Neuronal stem cell (in vitro differentiated cells): ENCODE data around the gene CFAP61.

ENCODE experiments used
- DNase-seq: peaks from one replicate; pipeline ENCODE4 v3.0.0-alpha.2; 2013; ENCODE audit warnings: low spot score
- H2AFZ ChIP-seq: one replicate; pipeline ENCODE4 v1.6.1; 2013; ENCODE audit warnings: mild to moderate bottlenecking, low read length, inconsistent platforms
- H2AK5ac ChIP-seq: 2 replicates; pipeline ENCODE4 v1.6.1; 2013; ENCODE audit warnings: low read depth, mild to moderate bottlenecking, inconsistent platforms, low read length, moderate library complexity, mixed read lengths
- H2BK120ac ChIP-seq: 2 replicates; pipeline ENCODE4 v1.6.1; 2013; ENCODE audit warnings: low read depth, mild to moderate bottlenecking, inconsistent platforms, low read length, moderate library complexity, mixed read lengths
- H2BK12ac ChIP-seq: one replicate; pipeline ENCODE4 v1.6.1; 2013; ENCODE audit warnings: low read length, inconsistent platforms
- H2BK15ac ChIP-seq: 2 replicates; pipeline ENCODE4 v1.6.1; 2013; ENCODE audit warnings: mild to moderate bottlenecking, low read length, inconsistent platforms, mixed read lengths
- H2BK5ac ChIP-seq: one replicate; pipeline ENCODE4 v1.6.1; 2013; ENCODE audit warnings: inconsistent platforms, mild to moderate bottlenecking, low read length, moderate library complexity
- H3K14ac ChIP-seq: one replicate; pipeline ENCODE4 v1.6.1; 2013; ENCODE audit warnings: low read length, inconsistent platforms
- H3K18ac ChIP-seq: 2 replicates; pipeline ENCODE4 v1.6.1; 2013; ENCODE audit warnings: low read length, inconsistent platforms
- H3K23ac ChIP-seq: 2 replicates; pipeline ENCODE4 v1.6.1; 2013; ENCODE audit warnings: low read depth, mild to moderate bottlenecking, mixed read lengths, low read length, inconsistent platforms; ENCODE audit not compliant: poor library complexity
- H3K27ac ChIP-seq: replicated peaks from 3 replicates; pipeline ENCODE4 v1.5.1; 2013; ENCODE audit warnings: low read length, inconsistent platforms
- H3K27me3 ChIP-seq, 3 experiments: 2 replicates each; pipeline ENCODE4 v1.6.1; 2013; ENCODE audit warnings: low read length in 3 of 3, mild to moderate bottlenecking in 2 of 3, inconsistent platforms in 1 of 3, low read depth in 1 of 3, mixed read lengths in 1 of 3, moderate library complexity in 1 of 3; ENCODE audit not compliant: control insufficient read depth in 3 of 3, insufficient read depth in 3 of 3
- H3K36me3 ChIP-seq, 2 donors: replicated peaks in 1 of 2; 2 replicates each; pipeline ENCODE4 v1.6.1; 2013; ENCODE audit warnings: low read length in 2 of 2; ENCODE audit not compliant: control insufficient read depth in 2 of 2, insufficient read depth in 2 of 2
- H3K4ac ChIP-seq: 2 replicates; pipeline ENCODE4 v1.6.1; 2013; ENCODE audit warnings: inconsistent platforms, mild to moderate bottlenecking, low read length, moderate library complexity
- H3K4me1 ChIP-seq, 2 donors: 1 replicate in 1 of 2; 2 replicates in 1 of 2; pipeline ENCODE4 v1.6.1; 2013; ENCODE audit warnings: low read length in 2 of 2, low read depth in 1 of 2; ENCODE audit not compliant: control insufficient read depth in 2 of 2, insufficient read depth in 1 of 2
- H3K4me2 ChIP-seq: one replicate; pipeline ENCODE4 v1.6.1; 2013; ENCODE audit warnings: mild to moderate bottlenecking, low read length, inconsistent platforms; ENCODE audit not compliant: insufficient read depth, poor library complexity, severe bottlenecking
- H3K4me3 ChIP-seq, 2 donors: 2 replicates each; pipeline ENCODE4 v1.5.1; 2013; ENCODE audit warnings: low read length in 2 of 2, mild to moderate bottlenecking in 2 of 2, inconsistent platforms in 1 of 2, moderate library complexity in 1 of 2
- H3K79me1 ChIP-seq: one replicate; pipeline ENCODE4 v1.6.1; 2013; ENCODE audit warnings: low read depth, mild to moderate bottlenecking, inconsistent platforms, low read length, moderate library complexity
- H3K9ac ChIP-seq: one replicate; pipeline ENCODE4 v1.6.1; 2013; ENCODE audit warnings: mild to moderate bottlenecking, low read depth, low read length, inconsistent platforms; ENCODE audit not compliant: poor library complexity
- H3K9me3 ChIP-seq, 2 donors: replicated peaks in 1 of 2; 2 replicates each; pipeline versions ENCODE3 to v1.6.1; 2013; ENCODE audit warnings: low read length in 2 of 2, mild to moderate bottlenecking in 2 of 2, inconsistent platforms in 1 of 2, low read depth in 1 of 2, mixed read lengths in 1 of 2, moderate library complexity in 1 of 2; ENCODE audit not compliant: control insufficient read depth in 2 of 2, insufficient read depth in 1 of 2
- H4K8ac ChIP-seq: one replicate; pipeline ENCODE4 v1.6.1; 2013; ENCODE audit warnings: low read depth, mild to moderate bottlenecking, inconsistent platforms, low read length, moderate library complexity
- H4K91ac ChIP-seq: one replicate; pipeline ENCODE4 v1.6.1; 2013; ENCODE audit warnings: low read length, low read depth, mild to moderate bottlenecking, inconsistent platforms; ENCODE audit not compliant: poor library complexity
- whole genome bisulfite sequencing, 2 donors: extraction: QIAGEN DNeasy Blood & Tissue Kit; methylation state at CpG; one replicate each; pipeline ENCODE4 v1.1.7; 2013; ENCODE audit warnings: missing lambda C conversion rate in 2 of 2, mixed read lengths in 1 of 2; ENCODE audit not compliant: insufficient read length in 2 of 2, insufficient replicate concordance in 1 of 2; ENCODE audit errors: extremely low coverage in 2 of 2; 5-methylcytosine and 5-hydroxymethylcytosine counted together

Gene CFAP61

GRCh38 chr20:20209684-20210083 is 157.4 kb downstream of the CFAP61 start:
- Histone ChIP-seq H3K18ac (no peak overlapping the region), H3K23ac (no peak overlapping the region), H3K4ac (no peak overlapping the region), H3K4me2 (no peak overlapping the region), H3K14ac (no peak overlapping the region), H3K4me1 (peaks cover 22 to 23% of the 10 kb centered on the region in 2 donors), H4K8ac (no peak overlapping the region), H2BK15ac (no peak overlapping the region), H3K27me3 (no peaks in the 10 kb centered on the region), H2AFZ (peak overlapping the region; percentile 43), H2AK5ac (no peak overlapping the region), H3K9me3 (no peaks in the 10 kb centered on the region), H2BK120ac (no peak overlapping the region), H3K27ac (no peak overlapping the region), H3K4me3 (peak overlapping the region in 1 of 2 donors; percentile 19), H4K91ac (no peak overlapping the region), H3K9ac (no peak overlapping the region), H2BK12ac (no peak overlapping the region), H3K79me1 (no peaks in the 10 kb centered on the region), H3K36me3 (no peaks in the 10 kb centered on the region), H2BK5ac (no peak overlapping the region)
- no peak for DNase-seq
- WGBS, 2 donors = no CpG with 5 or more reads among the region's 5 CpGs

GRCh38 chr20:20210327-20210726 is 158.0 kb downstream of the CFAP61 start:
- Histone ChIP-seq H3K36me3 (no peaks in the 10 kb centered on the region), H3K14ac (no peak overlapping the region), H2BK15ac (no peak overlapping the region), H4K91ac (no peak overlapping the region), H3K27ac (no peak overlapping the region), H4K8ac (no peak overlapping the region), H3K4me2 (no peak overlapping the region), H3K18ac (no peak overlapping the region), H3K4ac (no peak overlapping the region), H3K27me3 (no peaks in the 10 kb centered on the region), H2AFZ (peak overlapping the region; percentile 43), H3K23ac (no peak overlapping the region), H2AK5ac (no peak overlapping the region), H3K4me1 (peaks cover 26% of the 10 kb centered on the region in 2 donors), H2BK120ac (no peak overlapping the region), H2BK12ac (no peak overlapping the region), H3K79me1 (no peaks in the 10 kb centered on the region), H3K9me3 (no peaks in the 10 kb centered on the region), H3K9ac (no peak overlapping the region), H2BK5ac (no peak overlapping the region), H3K4me3 (no peak overlapping the region)
- DNase-seq = no peak
- no CpG with 5 or more reads among the region's 5 CpGs for WGBS, 2 donors

GRCh38 chr20:20210943-20211273 is 158.6 kb downstream of the CFAP61 start:
- WGBS, 2 donors = no CpG with 5 or more reads among the region's 6 CpGs
- Histone ChIP-seq H3K79me1 (no peaks in the 10 kb centered on the region), H3K27ac (no peak overlapping the region), H2BK120ac (no peak overlapping the region), H3K27me3 (no peaks in the 10 kb centered on the region), H3K4me1 (peaks cover 27% of the 10 kb centered on the region in 2 donors), H3K9ac (no peak overlapping the region), H3K14ac (no peak overlapping the region), H3K4me3 (no peak overlapping the region), H2BK15ac (no peak overlapping the region), H3K18ac (no peak overlapping the region), H4K8ac (no peak overlapping the region), H3K23ac (no peak overlapping the region), H2BK12ac (peak overlapping the region; percentile 85), H3K9me3 (no peaks in the 10 kb centered on the region), H2BK5ac (no peak overlapping the region), H3K36me3 (no peaks in the 10 kb centered on the region), H2AK5ac (no peak overlapping the region), H2AFZ (no peak overlapping the region), H4K91ac (no peak overlapping the region), H3K4me2 (no peak overlapping the region), H3K4ac (no peak overlapping the region)
- no peak for DNase-seq

- no peaks in the 10 kb centered on the region for H3K27me3 ChIP-seq
- H3K18ac ChIP-seq = no peak overlapping the region
- peaks cover 32% of the 10 kb centered on the region in 2 donors for H3K4me1 ChIP-seq
- H3K4me3 ChIP-seq = no peak overlapping the region
- H3K23ac ChIP-seq = no peak overlapping the region
- no peak overlapping the region for H4K8ac ChIP-seq
- WGBS, 2 donors = no CpG with 5 or more reads among the region's 5 CpGs
- no peak overlapping the region for H2BK5ac ChIP-seq
- H2AFZ ChIP-seq = no peak overlapping the region
- DNase-seq = no peak
- H3K36me3 ChIP-seq = no peaks in the 10 kb centered on the region
- no peak overlapping the region for H3K27ac ChIP-seq
- no peak overlapping the region for H2BK15ac ChIP-seq
- peak overlapping the region; percentile 85 for H2BK12ac ChIP-seq
- no peaks in the 10 kb centered on the region for H3K79me1 ChIP-seq
- H4K91ac ChIP-seq = no peak overlapping the region
- H2BK120ac ChIP-seq = no peak overlapping the region
- H2AK5ac ChIP-seq = no peak overlapping the region
- no peak overlapping the region for H3K14ac ChIP-seq
- no peaks in the 10 kb centered on the region for H3K9me3 ChIP-seq
- no peak overlapping the region for H3K9ac ChIP-seq
- no peak overlapping the region for H3K4me2 ChIP-seq
- H3K4ac ChIP-seq = no peak overlapping the region
These were observed 159.1 kb downstream of the CFAP61 start for GRCh38 chr20:20211274-20211987.
